Adrenal gland (tissue), 12 donors: ENCODE measurements around the gene TEX54. TPM values are rescaled to one million over a fixed set of nuclear protein-coding genes. Genes with fewer than 3 reads are reported as not detected.

Source experiments
- DNase-seq, 7 donors: peaks; one replicate each; pipeline ENCODE4 v3.0.0-alpha.2; 2019 to 2020
- H3K27ac ChIP-seq, 5 donors: fragments of 200-600 bp; sonication (generic) in 4 of 5; 1 replicate in 3 of 5; 2 replicates in 2 of 5; pipeline versions ENCODE4 v1.5.1 to v1.8.0; 2016 to 2020; ENCODE audit warnings: mild to moderate bottlenecking in 1 of 5
- H3K27me3 ChIP-seq: fragments of 200-600 bp; 2 replicates; pipeline ENCODE4 v1.8.0; 2021
- H3K36me3 ChIP-seq, 2 donors: fragments of 200-600 bp; replicated peaks in 1 of 2; 1 replicate in 1 of 2; 2 replicates in 1 of 2; pipeline versions ENCODE4 v1.5.1 to v1.8.0; 2018 to 2022
- H3K4me1 ChIP-seq, 2 donors: fragments of 200-600 bp; replicated peaks in 1 of 2; 1 replicate in 1 of 2; 2 replicates in 1 of 2; pipeline versions ENCODE4 v1.5.1 to v1.8.0; 2018 to 2021
- H3K4me3 ChIP-seq, 4 donors: fragments of 200-600 bp; sonication (generic) in 3 of 4; one replicate each; pipeline ENCODE4 v1.5.1; 2016 to 2018
- H3K9me3 ChIP-seq, 3 donors: fragments of 200-600 bp; sonication (generic) in 1 of 3; replicated peaks in 1 of 3; 1 replicate in 2 of 3; 2 replicates in 1 of 3; pipeline versions ENCODE4 v1.5.1 to v1.8.0; 2016 to 2021
- POLR2A ChIP-seq, 2 donors: fragments of 450-650 bp; IDR thresholded peaks; one replicate each; pipeline ENCODE4 v1.6.1; 2017; ENCODE audit warnings: antibody characterized with exemption in 2 of 2, mild to moderate bottlenecking in 2 of 2, moderate library complexity in 1 of 2
- WGBS, 4 donors: extraction: QIAGEN DNeasy Blood & Tissue Kit in 2 of 4; methylation state at CpG; one replicate each; pipeline versions ENCODE4 v1.1.5 to v1.1.7; 2013 to 2017; 5-methylcytosine and 5-hydroxymethylcytosine counted together
- intact Hi-C, 2 donors: fragments of 100-400 bp; cut with DNase I; formaldehyde crosslinking; loops; one replicate each; pipeline versions ENCODE4 v1.14.1 to v1.15.0; 2022 to 2023
- polyA plus RNA-seq, 3 donors: library from polyadenylated mRNA; stranded (reverse); fragments of 200-250 nt in 2 of 3; fragments of 350-450 nt in 1 of 3; fragmentation: Illumina TruSeq in 1 of 3; extraction: RNeasy Lipid Tissue Mini Kit (QIAGEN cat#74804) in 1 of 3; gene quantifications; one replicate each; pipeline ENCODE4 v1.2.3, GENCODE V29; 2013 to 2014
- total RNA-seq, 9 donors: library from RNA; depleted of rRNA in 4 of 9; stranded (reverse); fragments of >200 nt in 4 of 9; fragments of 120-200 nt in 1 of 9; fragmentation: NEBNext Ultra II Directional in 1 of 9; extraction: Animal tissue kit (Norgen Biotek cat#: 25700) in 1 of 9; gene quantifications; one replicate each; pipeline versions ENCODE4 v1.1.0 to v1.2.4, GENCODE V29; 2013 to 2023
- TF ChIP-seq, protein P1 (sequence below), 6 experiments: fragments of 450-650 bp in 4 of 6; fragments of 200-600 bp in 2 of 6; sonication (generic) in 1 of 6; IDR thresholded peaks; 1 replicate in 5 of 6; 2 replicates in 1 of 6; pipeline versions ENCODE4 v1.5.1 to v1.8.0; 2016 to 2021; ENCODE audit warnings: antibody characterized with exemption in 6 of 6, mild to moderate bottlenecking in 2 of 6, moderate library complexity in 1 of 6
- donor health status: healthy with polysubstance abuse.
- donor health status: Bipolar disorder and iron deficiency.
- donor health status: DM: yes; HTN: yes; CAD: no.
- donor health status: DM: no; HTN: no; CAD: no.
- donor health status: DM: no; HTN: no; CAD: no.
- donor health status: DM: yes; HTN: yes; CAD: no.

TEX54 gene
- total and polyA plus RNA-seq, 12 donors: 0.27 to 1.4 TPM; not detected in 10

DNA sequence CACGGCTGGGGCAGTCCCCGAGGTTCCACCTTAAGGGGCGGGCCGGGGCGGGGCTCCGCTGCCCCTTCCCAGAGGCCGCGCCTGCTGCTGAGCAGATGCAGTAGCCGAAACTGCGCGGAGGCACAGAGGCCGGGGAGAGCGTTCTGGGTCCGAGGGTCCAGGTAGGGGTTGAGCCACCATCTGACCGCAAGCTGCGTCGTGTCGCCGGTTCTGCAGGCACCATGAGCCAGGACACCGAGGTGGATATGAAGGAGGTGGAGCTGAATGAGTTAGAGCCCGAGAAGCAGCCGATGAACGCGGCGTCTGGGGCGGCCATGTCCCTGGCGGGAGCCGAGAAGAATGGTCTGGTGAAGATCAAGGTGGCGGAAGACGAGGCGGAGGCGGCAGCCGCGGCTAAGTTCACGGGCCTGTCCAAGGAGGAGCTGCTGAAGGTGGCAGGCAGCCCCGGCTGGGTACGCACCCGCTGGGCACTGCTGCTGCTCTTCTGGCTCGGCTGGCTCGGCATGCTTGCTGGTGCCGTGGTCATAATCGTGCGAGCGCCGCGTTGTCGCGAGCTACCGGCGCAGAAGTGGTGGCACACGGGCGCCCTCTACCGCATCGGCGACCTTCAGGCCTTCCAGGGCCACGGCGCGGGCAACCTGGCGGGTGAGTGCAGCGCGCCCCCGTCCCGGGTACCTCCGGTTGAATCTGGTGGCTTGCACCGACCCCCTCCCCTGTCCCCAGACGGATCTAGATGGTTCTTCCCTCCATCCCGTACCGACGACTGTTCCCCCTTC is 48.4 kb upstream of the TEX54 start, which contains the start of gene SLC3A2:
Gene SLC3A2, plus strand, starts transcription at position 94 of the 776 bp plus-strand sequence. Its CDS starts 128 bp downstream, at position 222.
- no peaks in the 10 kb centered on the region for H3K27me3 ChIP-seq
- peak; percentile 88 to 94 (median 90) for DNase-seq
- H3K4me3 ChIP-seq: peak within 1 kb of the TSS; percentile 19 to 84 (median 56)
- H3K9me3 ChIP-seq: no peaks in the 10 kb centered on the region
- H3K36me3 ChIP-seq: peaks cover 0 to 36% of the 10 kb centered on the region in 2 donors
- peaks cover 41 to 47% of the 10 kb centered on the region in 2 donors for H3K4me1 ChIP-seq
- peak within 1 kb of the TSS; percentile 55 to 100 (median 95) for H3K27ac ChIP-seq
- WGBS, 4 donors: 0% methylated on average over 11 to 69 of the region's 69 CpGs
- TF ChIP-seq, protein P1, sequence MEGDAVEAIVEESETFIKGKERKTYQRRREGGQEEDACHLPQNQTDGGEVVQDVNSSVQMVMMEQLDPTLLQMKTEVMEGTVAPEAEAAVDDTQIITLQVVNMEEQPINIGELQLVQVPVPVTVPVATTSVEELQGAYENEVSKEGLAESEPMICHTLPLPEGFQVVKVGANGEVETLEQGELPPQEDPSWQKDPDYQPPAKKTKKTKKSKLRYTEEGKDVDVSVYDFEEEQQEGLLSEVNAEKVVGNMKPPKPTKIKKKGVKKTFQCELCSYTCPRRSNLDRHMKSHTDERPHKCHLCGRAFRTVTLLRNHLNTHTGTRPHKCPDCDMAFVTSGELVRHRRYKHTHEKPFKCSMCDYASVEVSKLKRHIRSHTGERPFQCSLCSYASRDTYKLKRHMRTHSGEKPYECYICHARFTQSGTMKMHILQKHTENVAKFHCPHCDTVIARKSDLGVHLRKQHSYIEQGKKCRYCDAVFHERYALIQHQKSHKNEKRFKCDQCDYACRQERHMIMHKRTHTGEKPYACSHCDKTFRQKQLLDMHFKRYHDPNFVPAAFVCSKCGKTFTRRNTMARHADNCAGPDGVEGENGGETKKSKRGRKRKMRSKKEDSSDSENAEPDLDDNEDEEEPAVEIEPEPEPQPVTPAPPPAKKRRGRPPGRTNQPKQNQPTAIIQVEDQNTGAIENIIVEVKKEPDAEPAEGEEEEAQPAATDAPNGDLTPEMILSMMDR (IDR thresholded peaks at IDR 0.05): peak; percentile 38 to 70 (median 56)
- peak; percentile 98 to 99 for TF ChIP-seq POLR2A (IDR thresholded peaks at IDR 0.05)
- intact Hi-C loops: no loop called here

DNA sequence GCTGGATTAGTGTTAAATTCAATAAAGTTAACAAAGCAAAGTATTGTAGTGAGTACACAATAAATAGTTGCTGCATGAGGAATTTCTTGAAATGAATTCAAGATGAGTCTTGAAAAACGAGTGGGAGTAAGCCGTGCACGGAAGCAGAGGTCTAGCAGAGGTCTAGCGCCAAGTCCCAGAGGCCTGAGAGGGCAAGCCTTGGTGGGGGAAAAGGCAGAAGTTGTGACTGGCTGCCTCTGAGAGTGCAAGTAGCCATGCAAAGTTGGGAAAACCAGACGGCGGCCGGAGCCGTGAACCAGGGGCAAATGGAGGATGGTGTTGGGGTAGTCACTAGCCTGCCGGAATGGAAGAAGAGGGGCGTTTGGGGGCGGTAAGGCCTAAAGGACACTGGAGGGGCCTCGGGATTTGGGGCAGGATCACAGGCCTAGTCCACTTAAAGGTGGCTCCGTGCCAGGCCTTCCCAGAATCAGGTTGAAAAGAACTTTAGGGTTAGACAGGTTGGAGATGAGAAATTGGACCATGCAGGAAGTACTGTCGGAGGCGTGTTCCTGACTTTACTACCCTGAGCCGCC is 47.7 kb upstream of the TEX54 start:
- Histone ChIP-seq H3K36me3 (peaks cover 0 to 30% of the 10 kb centered on the region in 2 donors), H3K27ac (peak overlapping the region; percentile 55 to 100 (median 95)), H3K9me3 (no peaks in the 10 kb centered on the region), H3K27me3 (no peaks in the 10 kb centered on the region), H3K4me1 (peaks cover 41 to 47% of the 10 kb centered on the region in 2 donors), H3K4me3 (peak overlapping the region in 3 of 4 donors; percentile 40 to 84 (median 72))
- intact Hi-C loops: no loop called here
- whole genome bisulfite sequencing, 4 donors: 0 to 1% (median 1%) methylated on average over 14 to 16 of the region's 16 CpGs
- peak in 3 of 7 donors; percentile 67 to 82 (median 68) for DNase-seq
- TF ChIP-seq, protein P1 (IDR thresholded peaks at IDR 0.05): no peak
- no peak for TF ChIP-seq POLR2A (IDR thresholded peaks at IDR 0.05)

- no peaks in the 10 kb centered on the region for H3K9me3 ChIP-seq
- H3K4me3 ChIP-seq: peak overlapping the region in 1 of 4 donors; percentile 72
- H3K36me3 ChIP-seq: peaks cover 0 to 20% of the 10 kb centered on the region in 2 donors
- H3K4me1 ChIP-seq: peaks cover 39 to 41% of the 10 kb centered on the region in 2 donors
- no peak for TF ChIP-seq POLR2A (IDR thresholded peaks at IDR 0.05)
- TF ChIP-seq, protein P1 (IDR thresholded peaks at IDR 0.05): no peak
- peak overlapping the region; percentile 55 to 100 (median 95) for H3K27ac ChIP-seq
- 44 to 51% (median 49%) methylated on average over 6 to 7 of the region's 7 CpGs for WGBS, 4 donors
- H3K27me3 ChIP-seq: no peaks in the 10 kb centered on the region
- intact Hi-C loops: no loop called here
- DNase-seq: peak in 3 of 7 donors; percentile 30 to 42 (median 31)
Observed at GRCh38 chr11:62879235-62879978, 46.8 kb upstream of the TEX54 start.

- no peak overlapping the region for H3K4me3 ChIP-seq
- intact Hi-C loops: no loop called here
- no peak for DNase-seq
- no peaks in the 10 kb centered on the region for H3K9me3 ChIP-seq
- no peak for TF ChIP-seq POLR2A (IDR thresholded peaks at IDR 0.05)
- TF ChIP-seq, protein P1 (IDR thresholded peaks at IDR 0.05): no peak
- no peaks in the 10 kb centered on the region for H3K36me3 ChIP-seq
- peaks cover 15% of the 10 kb centered on the region in 2 donors for H3K4me1 ChIP-seq
- WGBS, 4 donors: 89 to 95% (median 91%) methylated on average over 6 of the region's 6 CpGs
- H3K27me3 ChIP-seq: no peaks in the 10 kb centered on the region
- no peak overlapping the region for H3K27ac ChIP-seq
Observed at GRCh38 chr11:62876712-62877111, 44.1 kb upstream of the TEX54 start.
